Mononuclear cell (primary cell): Measurements from ENCODE around the gene TMEM240. TPM values are rescaled to one million over a fixed set of nuclear protein-coding genes. Genes with fewer than 3 reads are reported as not detected.
"Not testable (repeated sequence)": the region's sequence is repeated elsewhere in the genome, so short reads cannot be mapped to it uniquely, and the experiment has no call there.

Experiments used
- H3K27me3 ChIP-seq: 2 replicates; pipeline ENCODE4 v1.6.0; 2011; ENCODE audit warnings: low read length, control low read depth; ENCODE audit not compliant: insufficient read depth
- H3K4me1 ChIP-seq: 2 replicates; pipeline ENCODE4 v1.5.1; 2011; ENCODE audit warnings: mild to moderate bottlenecking, low read length, control low read depth; ENCODE audit not compliant: insufficient read depth
- H3K4me3 ChIP-seq: 2 replicates; pipeline ENCODE4 v1.5.1; 2011; ENCODE audit warnings: mild to moderate bottlenecking, low read length, moderate library complexity
- H3K9me3 ChIP-seq: 2 replicates; pipeline ENCODE4 v1.5.1; 2011; ENCODE audit warnings: low read depth, mild to moderate bottlenecking, control low read depth, low read length
- total RNA-seq: library from RNA; depleted of rRNA; stranded (reverse); fragments of >200 nt; gene quantifications from one replicate; pipeline ENCODE4 v1.2.3, GENCODE V29; 2012

Gene TMEM240
- total RNA-seq, 1 donor: not detected

DNA sequence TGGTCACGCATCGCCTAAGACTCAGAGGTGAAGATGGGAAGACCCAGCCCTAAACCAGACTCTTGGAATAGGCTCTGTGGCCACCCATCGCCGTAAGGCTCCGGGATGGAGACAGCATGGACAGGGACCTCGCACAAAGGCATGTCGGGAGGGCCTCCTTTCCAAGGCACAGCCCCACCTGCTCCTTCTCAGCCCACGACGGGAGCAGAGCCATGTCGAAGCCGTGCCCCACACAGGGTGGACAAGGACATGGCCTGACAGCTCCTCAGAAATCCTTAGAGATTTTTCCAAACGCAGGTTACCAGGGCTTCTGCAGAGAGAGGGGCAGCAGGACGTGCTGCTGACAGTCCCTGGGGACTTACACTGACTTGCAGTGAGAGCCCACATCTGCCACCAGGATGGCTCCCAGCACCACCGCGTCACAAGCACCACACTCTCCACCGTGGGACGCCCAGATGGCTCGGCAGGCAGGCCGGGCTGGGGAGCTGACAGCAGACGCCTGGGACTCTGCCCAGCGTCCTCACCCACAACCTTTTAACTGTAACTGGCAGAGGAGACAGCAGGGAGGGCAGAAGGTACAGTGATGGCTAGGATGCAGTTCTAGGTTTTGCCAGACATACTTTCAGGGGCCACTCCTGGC lies 22.3 kb upstream of the TMEM240 start:
- Histone ChIP-seq H3K9me3 (no peaks in the 10 kb centered on the region), H3K27me3 (no peaks in the 10 kb centered on the region), H3K4me3 (no peak overlapping the region), H3K4me1 (peaks cover 6% of the 10 kb centered on the region)

DNA sequence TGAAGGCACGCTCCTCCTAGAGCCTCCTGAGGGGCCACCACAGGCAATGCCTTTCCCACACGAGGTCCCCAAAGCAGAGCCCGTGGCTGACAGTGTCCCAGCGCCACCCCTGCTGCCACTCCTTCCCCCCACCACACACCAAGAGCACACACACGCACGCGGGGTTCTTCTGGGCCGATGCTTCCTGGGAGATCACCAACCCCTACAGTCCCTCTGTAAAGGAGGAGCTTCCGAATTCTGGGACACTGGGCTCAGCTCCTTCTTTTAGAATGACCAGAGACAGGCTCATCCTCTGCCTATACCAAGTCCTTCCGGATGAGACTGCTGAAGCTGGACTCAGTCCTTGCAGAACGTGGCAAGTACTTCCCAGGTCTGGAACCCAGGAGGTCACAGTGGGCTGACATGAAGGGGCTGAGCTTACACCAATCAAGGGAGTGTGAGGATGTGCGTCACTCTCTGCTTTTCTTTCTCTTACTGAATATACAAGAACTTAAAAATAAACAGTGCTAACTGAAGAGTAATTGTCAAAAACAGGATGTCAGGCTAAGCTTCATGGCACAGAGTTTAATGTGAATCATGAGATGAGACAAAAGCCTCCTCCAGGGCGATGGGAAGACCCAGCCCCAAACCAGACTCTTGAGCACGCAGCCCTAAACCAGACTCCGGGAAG lies 21.5 kb upstream of the TMEM240 start:
- H3K9me3 ChIP-seq: no peaks in the 10 kb centered on the region
- no peak overlapping the region for H3K4me3 ChIP-seq
- H3K4me1 ChIP-seq: no peaks in the 10 kb centered on the region
- H3K27me3 ChIP-seq: no peaks in the 10 kb centered on the region

DNA sequence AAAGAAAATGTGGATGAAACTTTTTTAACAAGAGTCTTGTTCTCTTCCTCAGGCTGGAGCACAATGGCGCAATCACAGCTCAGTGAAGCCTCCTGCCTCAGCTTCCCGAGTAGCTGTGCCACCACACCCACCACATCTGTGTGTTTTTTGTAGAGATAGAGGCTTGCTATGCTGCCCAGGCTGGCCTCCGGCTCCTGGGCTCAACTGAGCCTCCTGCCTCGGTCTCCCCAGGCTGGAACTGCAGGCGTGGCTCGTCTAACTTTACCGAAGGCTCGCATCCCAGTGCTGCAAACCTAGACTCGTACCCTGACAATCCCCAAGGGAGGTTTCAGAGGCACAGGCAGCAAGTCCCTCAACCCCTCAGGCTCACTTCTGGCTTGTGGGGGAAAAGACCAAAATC lies 19.8 kb upstream of the TMEM240 start:
- H3K27me3 ChIP-seq: no peaks in the 10 kb centered on the region
- no peaks in the 10 kb centered on the region for H3K4me1 ChIP-seq
- no peak overlapping the region for H3K4me3 ChIP-seq
- no peaks in the 10 kb centered on the region for H3K9me3 ChIP-seq

DNA sequence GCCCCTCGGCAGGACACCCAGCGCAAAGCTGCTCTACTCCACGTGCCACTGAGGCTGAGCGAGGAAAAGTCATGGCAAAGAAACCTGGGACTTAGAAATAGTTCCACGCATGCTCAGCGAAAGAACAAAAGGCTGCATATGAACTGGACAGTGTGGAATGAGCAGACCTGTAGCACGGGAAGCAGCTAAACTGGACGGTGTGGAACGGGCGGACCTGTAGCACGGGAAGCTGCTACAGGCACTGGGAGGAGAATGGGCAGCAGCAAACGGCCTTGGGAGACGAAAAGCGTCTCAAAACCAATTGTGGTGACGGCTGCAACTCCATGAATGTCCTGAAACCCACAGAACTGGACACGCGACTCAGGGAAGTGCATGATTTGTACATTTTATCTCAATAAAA lies 18.6 kb upstream of the TMEM240 start:
- Histone ChIP-seq H3K4me1 (no peaks in the 10 kb centered on the region), H3K4me3 (no peak overlapping the region), H3K27me3 (no peaks in the 10 kb centered on the region)

DNA sequence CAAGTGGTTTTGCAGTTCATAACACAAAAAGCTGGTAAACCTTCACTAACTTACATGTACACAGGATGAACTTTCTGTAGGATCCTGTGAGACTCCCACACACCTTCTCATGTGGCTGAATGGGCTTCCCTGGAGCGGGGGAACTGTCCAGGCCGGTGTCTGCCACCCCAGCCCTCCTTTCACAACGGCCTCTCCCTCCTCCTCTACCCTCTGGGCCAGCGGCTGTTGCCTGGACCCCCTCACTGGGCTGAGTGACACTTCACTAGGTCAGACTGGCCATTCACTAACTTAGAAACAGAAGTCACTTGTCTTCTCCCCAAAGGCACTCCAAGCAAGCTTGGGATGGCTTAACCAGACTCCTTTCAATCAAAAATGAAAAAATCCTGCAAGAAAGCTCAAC lies 18.2 kb upstream of the TMEM240 start:
- no peaks in the 10 kb centered on the region for H3K9me3 ChIP-seq
- H3K27me3 ChIP-seq: no peaks in the 10 kb centered on the region
- no peaks in the 10 kb centered on the region for H3K4me1 ChIP-seq
- no peak overlapping the region for H3K4me3 ChIP-seq

More for the DNA sequence above, 18.6 kb upstream of the TMEM240 start:
- no peaks in the 10 kb centered on the region for H3K9me3 ChIP-seq

DNA sequence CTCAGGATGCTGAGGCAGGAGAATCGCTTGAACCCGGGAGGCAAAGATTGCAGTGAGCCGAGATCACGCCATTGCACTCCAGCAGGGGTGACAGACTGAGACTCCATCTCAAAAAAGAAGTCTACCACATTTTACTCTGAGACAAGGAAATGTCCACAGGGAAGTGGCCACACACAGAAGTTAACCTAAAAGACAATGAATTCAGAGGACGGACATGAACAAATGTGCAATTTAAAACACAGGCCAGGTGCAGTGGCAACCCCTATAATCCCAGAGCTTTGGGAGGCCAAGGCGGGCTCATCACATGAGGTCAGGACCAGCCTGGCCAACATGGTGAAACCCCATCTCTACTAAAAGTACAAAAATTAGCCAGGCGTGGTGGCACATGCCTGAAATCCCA lies 17.3 kb upstream of the TMEM240 start:
- H3K9me3 ChIP-seq, H3K27me3 ChIP-seq, H3K4me1 ChIP-seq, H3K4me3 ChIP-seq: not testable (repeated sequence)

DNA sequence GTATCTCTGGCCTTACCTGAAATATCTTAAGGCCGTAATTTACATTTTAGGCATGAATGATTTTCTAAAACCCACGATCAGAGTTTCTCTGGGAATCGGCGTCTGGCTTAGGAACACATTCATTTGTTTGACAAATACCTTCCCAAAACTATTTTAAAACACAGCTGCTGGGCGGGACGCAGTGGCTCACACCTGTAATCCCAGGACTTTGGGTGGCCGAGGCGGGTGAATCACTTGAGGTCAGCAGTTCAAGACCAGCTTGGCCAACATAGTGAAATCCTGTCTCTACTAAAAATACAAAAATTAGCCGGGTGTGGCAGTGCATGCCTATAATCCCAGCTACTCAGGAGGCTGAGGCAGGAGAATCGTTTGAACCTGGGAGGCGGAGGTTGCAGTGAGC lies 16.5 kb upstream of the TMEM240 start:
- H3K9me3 ChIP-seq, H3K27me3 ChIP-seq, H3K4me1 ChIP-seq, H3K4me3 ChIP-seq: not testable (repeated sequence)

DNA sequence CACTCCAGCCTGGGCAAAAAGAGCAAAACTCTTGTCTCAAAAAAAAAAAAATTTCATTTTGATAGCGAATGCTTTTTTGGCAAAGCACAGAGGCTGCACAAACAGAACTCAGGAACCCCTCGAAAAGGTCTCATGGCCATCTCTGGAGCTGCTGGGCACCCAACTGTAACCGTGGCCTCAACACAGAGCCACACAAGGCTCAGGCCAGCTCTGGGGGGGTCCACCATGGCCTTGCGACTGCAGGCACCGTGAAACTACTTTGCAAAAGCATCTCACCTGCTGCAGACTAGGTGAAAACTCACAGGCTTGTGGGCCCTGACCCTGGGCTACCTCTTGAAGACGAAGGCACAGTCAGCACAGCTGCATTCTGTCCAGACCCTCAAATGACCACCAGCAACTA lies 16.1 kb upstream of the TMEM240 start:
- Histone ChIP-seq H3K9me3 (no peaks in the 10 kb centered on the region), H3K4me1 (no peaks in the 10 kb centered on the region), H3K4me3 (no peak overlapping the region), H3K27me3 (no peaks in the 10 kb centered on the region)

DNA sequence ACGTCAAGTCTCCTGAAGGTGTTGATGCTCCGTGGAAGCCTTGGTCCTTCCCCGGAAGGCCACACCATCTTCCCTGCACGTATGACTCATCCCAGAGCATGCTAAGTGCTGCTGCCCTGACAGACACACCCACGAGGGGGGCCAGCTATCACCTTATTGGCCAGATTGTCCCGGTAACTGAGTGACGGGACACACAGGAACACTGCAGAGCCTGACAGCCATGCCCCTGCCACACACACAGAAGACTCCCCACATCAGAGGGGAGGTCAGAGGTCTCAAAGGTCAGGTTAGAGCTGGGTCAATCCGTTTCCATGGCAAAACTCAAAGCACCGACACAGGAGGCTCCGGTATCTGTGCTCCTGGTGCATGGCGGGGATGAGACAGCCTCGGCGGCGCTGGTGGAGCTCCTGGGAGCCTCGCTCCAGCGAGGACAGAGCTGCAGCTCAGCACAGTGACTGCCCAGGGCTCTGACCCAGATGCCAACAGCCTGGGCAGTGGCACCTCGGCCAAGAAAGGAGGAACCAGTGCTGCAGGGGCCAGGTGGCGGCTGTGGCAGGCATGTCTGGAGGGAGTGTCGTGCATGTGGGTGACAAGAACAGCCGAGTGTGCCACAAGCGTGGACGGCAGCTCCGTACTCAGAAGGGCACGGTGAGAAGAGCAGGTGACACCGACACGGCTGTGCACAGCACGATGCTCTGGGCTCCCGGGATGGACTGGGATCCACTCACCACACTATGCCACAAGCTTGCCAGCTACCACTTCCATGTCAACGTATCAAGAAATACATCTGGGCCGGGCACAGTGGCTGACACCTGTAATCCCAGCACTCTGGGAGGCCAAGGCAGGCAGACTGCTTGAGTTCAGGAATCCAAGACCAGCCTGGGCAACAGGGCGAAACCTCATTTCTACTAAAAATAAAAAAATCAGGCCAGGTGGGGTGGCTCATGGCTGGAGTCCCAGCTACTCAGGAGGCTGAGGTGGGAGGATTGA lies 14.8 kb upstream of the TMEM240 start:
- H3K4me3 ChIP-seq: no peak overlapping the region
- no peaks in the 10 kb centered on the region for H3K27me3 ChIP-seq
- no peaks in the 10 kb centered on the region for H3K4me1 ChIP-seq
- H3K9me3 ChIP-seq: no peaks in the 10 kb centered on the region

DNA sequence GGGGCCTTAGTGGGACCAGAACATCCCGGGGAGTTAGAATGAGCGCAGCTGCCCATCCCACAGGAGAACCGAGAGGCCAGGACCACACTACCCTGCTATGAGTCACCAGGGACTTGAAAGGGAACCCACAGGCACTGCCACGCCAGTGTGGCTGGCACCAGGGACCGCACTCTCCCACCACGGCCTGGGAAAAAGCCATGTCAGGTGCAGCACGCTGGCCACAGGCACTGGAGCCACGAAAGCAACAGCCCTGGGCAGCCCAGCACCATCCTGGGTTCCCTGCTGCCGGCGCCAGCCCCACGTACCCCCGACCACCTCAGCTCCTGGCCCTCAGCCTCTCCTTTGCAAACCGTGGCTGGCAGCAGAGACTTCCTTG lies 14.1 kb upstream of the TMEM240 start:
- H3K4me3 ChIP-seq: no peak overlapping the region
- H3K27me3 ChIP-seq: no peaks in the 10 kb centered on the region
- no peaks in the 10 kb centered on the region for H3K9me3 ChIP-seq
- H3K4me1 ChIP-seq: no peaks in the 10 kb centered on the region

DNA sequence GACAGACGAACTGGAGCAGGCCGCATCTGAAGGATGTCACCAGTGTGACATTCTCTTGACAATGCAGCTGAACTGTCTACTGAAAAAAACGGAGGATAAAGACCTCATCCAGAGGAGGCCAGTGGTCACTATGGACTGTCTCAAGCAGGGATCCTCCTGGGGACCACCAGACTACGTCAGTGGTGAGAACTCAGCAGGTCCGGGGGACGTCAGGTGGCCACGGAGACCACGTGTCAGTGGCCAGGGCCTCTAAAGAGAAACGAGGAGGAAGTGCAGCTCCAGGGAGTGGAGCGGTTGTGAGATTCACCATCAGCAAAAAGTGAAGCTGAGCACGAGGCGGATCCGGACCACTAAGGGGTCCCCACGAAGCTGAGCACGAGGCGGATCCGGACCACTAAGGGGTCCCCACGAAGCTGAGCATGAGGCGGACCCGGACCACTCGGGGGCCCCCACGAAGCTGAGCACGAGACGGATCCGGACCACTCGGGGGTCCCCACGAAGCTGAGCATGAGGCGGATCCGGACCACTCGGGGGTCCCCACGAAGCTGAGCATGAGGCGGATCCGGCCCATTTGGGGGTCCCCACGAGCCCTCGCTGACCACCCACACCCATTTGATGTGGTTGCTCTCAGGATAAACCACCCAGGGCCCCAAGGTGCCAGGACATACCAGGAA lies 13.5 kb upstream of the TMEM240 start:
- no peak overlapping the region for H3K4me3 ChIP-seq
- H3K9me3 ChIP-seq: no peaks in the 10 kb centered on the region
- no peaks in the 10 kb centered on the region for H3K4me1 ChIP-seq
- no peaks in the 10 kb centered on the region for H3K27me3 ChIP-seq

DNA sequence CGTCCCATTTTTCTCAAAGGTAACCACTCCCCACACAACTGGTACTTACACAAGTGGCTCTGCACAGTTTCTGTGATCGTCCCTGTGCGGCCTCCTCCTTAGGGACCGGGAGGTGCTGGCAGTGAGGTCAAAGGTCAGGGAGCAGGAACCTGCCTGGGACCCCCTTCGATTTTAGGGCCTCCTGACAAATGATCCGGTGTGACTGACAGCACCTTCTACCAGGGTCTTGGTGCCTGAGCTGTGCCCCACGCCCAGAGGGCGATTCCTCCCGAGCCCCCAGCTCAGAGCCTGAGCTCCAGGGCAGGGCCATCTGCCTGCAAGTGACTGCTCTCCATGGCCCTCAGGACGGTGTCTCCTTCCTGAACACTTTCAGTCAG lies 11.8 kb upstream of the TMEM240 start:
- H3K9me3 ChIP-seq: no peaks in the 10 kb centered on the region

DNA sequence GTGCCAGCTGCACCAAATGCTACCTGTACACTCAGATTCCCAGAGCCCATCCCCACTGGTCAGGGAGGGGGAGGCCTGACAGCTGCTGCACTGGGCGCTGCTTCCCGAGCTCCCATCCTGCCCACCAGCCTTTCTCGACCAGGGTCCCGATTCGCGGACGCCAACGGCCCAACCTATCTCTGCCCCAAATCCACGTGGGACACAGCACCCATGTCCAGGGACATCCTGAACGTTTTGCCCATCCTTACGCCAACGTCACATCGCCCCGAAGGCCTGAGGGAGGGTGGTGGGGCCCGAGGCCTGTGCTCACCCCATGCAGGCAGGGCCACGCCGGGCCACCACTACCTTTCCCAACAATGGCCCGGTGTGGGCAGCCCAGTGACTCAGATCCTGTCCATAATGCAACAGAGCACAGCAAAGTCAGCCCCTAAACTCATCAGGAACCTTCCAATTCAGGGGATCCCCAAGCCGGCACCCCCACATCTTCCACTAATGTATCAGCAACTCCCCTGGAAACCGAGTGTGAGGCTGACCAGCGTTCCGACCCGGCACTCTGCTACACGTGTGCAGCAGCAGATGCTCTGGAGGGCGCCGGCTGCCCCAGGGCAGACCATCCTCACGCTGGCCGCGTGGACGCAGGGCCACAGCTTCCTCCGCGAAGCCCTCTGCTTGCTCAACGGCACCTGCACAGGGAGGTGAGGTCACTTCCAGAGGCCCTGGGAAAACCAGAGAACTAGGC lies 11.3 kb upstream of the TMEM240 start:
- H3K4me3 ChIP-seq: no peak overlapping the region
- no peaks in the 10 kb centered on the region for H3K9me3 ChIP-seq
- no peaks in the 10 kb centered on the region for H3K4me1 ChIP-seq
- H3K27me3 ChIP-seq: no peaks in the 10 kb centered on the region

More for the DNA sequence above, 11.8 kb upstream of the TMEM240 start:
- Histone ChIP-seq H3K27me3 (no peaks in the 10 kb centered on the region), H3K4me1 (no peaks in the 10 kb centered on the region), H3K4me3 (no peak overlapping the region)

DNA sequence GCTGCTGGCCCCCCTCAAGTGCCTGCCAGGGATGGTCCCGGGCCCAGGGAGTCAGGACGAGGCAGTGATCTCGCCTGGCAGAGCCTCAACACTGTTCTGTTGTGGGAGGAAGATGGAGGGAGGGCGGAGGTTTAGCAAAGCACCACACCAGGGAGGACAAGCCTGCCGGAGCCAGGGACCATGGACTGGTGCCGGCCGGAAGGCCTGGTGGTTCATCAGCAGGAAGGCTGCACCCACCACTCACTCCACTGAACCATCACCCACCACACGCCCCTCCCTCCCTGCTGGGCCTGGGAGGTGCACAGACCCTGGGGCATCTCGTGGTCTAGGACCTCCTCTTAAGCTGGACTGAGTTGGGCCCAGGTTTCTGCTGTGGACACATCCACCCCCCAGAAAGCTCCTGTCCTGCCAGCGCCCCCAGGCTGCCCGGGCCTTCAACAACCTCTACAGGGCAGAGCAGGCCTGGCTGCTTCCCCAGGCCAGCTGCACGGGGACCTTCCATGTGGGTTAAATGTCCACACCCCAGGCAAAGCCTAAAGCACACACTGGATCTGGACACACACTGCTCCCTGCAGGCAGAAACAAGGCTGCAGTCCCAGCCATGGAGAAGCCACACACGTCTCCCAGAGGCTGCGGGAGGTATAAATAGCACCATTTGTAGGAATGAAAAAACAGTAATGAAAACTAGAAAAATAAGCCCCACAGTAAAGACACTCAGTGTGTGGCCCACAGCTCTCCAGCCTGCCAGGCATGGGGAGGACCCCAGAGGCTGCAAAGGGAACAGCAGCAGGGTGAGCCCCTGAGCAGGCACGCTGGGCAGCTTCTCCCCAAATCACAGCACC lies 10.4 kb upstream of the TMEM240 start:
- Histone ChIP-seq H3K4me1 (no peaks in the 10 kb centered on the region), H3K4me3 (no peak overlapping the region), H3K27me3 (no peaks in the 10 kb centered on the region), H3K9me3 (no peaks in the 10 kb centered on the region)
